ENCODE data around the gene RTN4.

GRCh38 chr2:55049043-55049820 is 1.0 kb downstream of the RTN4 start:
- TF ChIP-seq, protein P1, sequence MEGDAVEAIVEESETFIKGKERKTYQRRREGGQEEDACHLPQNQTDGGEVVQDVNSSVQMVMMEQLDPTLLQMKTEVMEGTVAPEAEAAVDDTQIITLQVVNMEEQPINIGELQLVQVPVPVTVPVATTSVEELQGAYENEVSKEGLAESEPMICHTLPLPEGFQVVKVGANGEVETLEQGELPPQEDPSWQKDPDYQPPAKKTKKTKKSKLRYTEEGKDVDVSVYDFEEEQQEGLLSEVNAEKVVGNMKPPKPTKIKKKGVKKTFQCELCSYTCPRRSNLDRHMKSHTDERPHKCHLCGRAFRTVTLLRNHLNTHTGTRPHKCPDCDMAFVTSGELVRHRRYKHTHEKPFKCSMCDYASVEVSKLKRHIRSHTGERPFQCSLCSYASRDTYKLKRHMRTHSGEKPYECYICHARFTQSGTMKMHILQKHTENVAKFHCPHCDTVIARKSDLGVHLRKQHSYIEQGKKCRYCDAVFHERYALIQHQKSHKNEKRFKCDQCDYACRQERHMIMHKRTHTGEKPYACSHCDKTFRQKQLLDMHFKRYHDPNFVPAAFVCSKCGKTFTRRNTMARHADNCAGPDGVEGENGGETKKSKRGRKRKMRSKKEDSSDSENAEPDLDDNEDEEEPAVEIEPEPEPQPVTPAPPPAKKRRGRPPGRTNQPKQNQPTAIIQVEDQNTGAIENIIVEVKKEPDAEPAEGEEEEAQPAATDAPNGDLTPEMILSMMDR (IDR thresholded peaks at IDR 0.05; ENCODE audit: low read depth, low read length): peak; percentile 50
- TF ChIP-seq EZH2phosphoT487 (IDR thresholded peaks at IDR 0.05; ENCODE audit: low read depth): no peak

Data from OCI-LY3 (cell line).